Fibroblast of mammary gland (primary cell): ENCODE results near the gene ANGPTL2.
"Not testable (repeated sequence)": the region's sequence is repeated elsewhere in the genome, so short reads cannot be mapped to it uniquely, and the experiment has no call there.

Experiments used
- DNase-seq: peaks from one replicate; pipeline ENCODE4 v3.0.0-alpha.2; 2010; ENCODE audit warnings: low read depth
- H3K4me3 ChIP-seq: 2 replicates; pipeline ENCODE4 v1.5.1; 2011; ENCODE audit warnings: low read depth, mild to moderate bottlenecking, low read length, moderate library complexity; ENCODE audit not compliant: control insufficient read depth
- CTCF ChIP-seq: conservative IDR thresholded peaks from 2 replicates; pipeline ENCODE4 v1.5.1; 2011; ENCODE audit warnings: low read depth, low read length, inconsistent platforms; ENCODE audit not compliant: control insufficient read depth, insufficient read depth

ANGPTL2 gene, protein sequence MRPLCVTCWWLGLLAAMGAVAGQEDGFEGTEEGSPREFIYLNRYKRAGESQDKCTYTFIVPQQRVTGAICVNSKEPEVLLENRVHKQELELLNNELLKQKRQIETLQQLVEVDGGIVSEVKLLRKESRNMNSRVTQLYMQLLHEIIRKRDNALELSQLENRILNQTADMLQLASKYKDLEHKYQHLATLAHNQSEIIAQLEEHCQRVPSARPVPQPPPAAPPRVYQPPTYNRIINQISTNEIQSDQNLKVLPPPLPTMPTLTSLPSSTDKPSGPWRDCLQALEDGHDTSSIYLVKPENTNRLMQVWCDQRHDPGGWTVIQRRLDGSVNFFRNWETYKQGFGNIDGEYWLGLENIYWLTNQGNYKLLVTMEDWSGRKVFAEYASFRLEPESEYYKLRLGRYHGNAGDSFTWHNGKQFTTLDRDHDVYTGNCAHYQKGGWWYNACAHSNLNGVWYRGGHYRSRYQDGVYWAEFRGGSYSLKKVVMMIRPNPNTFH

DNA sequence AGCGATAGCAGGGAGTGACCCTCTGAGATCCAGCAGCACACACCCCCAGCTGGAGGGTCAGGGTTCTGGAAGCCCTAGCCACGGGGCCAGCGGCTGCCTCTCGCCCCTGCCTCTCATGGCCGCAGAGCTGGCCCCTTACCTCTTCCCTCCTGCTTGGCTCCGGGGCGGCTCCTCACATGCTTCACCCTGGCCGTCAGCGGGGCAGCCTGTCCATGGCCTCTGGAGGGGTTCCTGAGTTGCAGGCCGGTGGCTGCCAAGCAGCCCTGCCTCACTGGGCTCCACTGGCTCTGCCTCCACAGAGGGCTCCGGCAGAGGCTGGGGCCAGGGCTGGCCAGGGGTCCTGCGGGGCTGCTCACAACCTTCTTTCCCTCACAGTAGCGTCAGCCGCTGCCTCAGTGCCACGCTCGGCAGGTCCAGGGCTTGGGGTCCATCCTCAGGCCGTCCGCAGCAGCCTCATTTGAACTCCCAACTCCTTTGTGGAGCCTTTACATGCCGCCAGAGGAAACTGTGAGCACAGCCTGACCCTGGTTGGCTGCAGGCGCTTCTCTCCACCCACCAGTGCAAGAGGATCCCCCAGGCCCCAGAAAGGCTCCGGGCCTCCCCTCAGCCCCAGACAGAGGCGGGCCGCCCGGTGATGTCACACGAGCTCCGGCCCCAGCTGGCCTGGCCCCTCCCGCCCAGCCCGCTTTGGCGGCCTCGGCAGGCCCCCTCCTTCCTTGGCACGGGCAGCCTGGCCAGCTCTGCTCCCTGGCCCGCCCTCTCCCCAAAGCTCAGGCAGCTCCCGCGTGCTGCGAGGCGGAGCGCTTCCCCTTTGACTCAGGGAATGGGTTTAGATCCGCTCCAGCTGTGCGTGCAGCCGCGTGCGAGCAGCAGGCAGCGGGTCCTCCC, at the start of gene ANGPTL2:
Gene ANGPTL2, minus strand, starts transcription at position 460 of the 888 bp plus-strand sequence. CDS start 13,904 bp downstream, outside the sequence.
- H3K4me3 ChIP-seq: peak within 1 kb of the TSS; percentile 60
- DNase-seq: peak; percentile 90
- no peak for TF ChIP-seq CTCF

GRCh38 chr9:127171348-127171747, 48.9 kb upstream of the ANGPTL2 start:
- not testable (repeated sequence) for H3K4me3 ChIP-seq, DNase-seq

GRCh38 chr9:127170652-127171051, 48.2 kb upstream of the ANGPTL2 start:
- no peak overlapping the region for H3K4me3 ChIP-seq
- DNase-seq: no peak
- TF ChIP-seq CTCF: no peak

- H3K4me3 ChIP-seq: no peak overlapping the region
- no peak for DNase-seq
- no peak for TF ChIP-seq CTCF
These were observed 47.7 kb upstream of the ANGPTL2 start for GRCh38 chr9:127170103-127170502.

DNA sequence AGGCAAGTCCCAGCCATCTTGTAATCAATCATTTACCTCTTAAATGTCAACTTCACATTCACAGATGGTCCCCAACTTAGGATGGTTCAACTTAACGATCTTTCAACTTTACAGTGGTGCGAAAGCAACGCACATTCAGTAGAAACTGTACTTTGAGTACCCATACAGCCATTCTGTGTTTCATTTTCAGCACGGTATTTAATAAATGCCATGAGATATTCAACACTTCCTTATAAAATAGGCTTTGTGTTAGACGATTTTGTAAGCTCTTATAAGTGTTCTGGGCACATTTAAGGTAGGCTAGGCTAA, 47.1 kb upstream of the ANGPTL2 start:
- no peak for DNase-seq
- no peak overlapping the region for H3K4me3 ChIP-seq
- TF ChIP-seq CTCF: no peak

GRCh38 chr9:127168756-127169574, 46.5 kb upstream of the ANGPTL2 start:
- no peak overlapping the region for H3K4me3 ChIP-seq
- no peak for TF ChIP-seq CTCF
- no peak for DNase-seq
